GM21381 (cell line): ENCODE data around the gene SERGEF.
"Not testable (repeated sequence)": the region's sequence is repeated elsewhere in the genome, so short reads cannot be mapped to it uniquely, and the experiment has no call there.

Experiments
- ATAC-seq: cut with Tn5 transposase; IDR thresholded peaks from one replicate; pipeline ENCODE4 v1.9.1; 2021; ENCODE audit warnings: mild to moderate bottlenecking, moderate library complexity; ENCODE audit not compliant: unreplicated experiment

The SERGEF gene

GRCh38 chr11:18001191-18001590, 11.7 kb downstream of the SERGEF start:
- no peak for ATAC-seq

- ATAC-seq: peak; percentile 77
Observed at GRCh38 chr11:18000760-18001159, 12.1 kb downstream of the SERGEF start.

- ATAC-seq: not testable (repeated sequence)
Observed at GRCh38 chr11:18000128-18000527, 12.7 kb downstream of the SERGEF start.

- no peak for ATAC-seq
Observed at GRCh38 chr11:17992916-17993315, 19.9 kb downstream of the SERGEF start.

DNA sequence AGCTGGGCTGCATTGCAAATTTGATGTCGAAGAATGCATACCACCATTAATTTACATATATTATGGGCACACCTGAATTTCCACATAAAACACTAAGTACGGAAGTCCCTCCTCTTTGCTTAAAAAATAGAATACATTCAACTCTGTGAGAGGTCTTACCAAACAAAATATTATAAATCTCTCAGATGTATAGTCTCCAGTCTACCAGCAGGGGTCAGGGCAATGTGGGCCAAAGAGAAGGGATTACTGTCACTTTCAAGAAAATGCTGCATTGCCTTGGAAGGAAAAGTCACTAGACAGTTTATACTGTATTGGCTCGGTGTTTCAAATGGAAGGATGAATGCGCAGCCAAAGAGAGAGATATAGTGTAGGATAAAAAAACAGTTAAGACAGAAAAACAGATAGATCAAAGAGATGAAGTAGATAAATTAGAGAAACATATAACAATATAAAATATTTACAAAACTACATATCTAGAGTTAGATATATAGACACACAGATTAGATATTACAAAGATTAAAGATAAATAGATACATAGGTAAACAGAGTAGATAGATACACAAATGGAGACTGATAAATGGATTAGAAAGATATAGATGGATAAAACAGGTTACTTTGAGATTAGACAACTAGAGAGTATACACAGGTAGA, 20.9 kb downstream of the SERGEF start:
- peak; percentile 66 for ATAC-seq

GRCh38 chr11:17989306-17989705, 23.5 kb downstream of the SERGEF start:
- ATAC-seq: no peak

DNA sequence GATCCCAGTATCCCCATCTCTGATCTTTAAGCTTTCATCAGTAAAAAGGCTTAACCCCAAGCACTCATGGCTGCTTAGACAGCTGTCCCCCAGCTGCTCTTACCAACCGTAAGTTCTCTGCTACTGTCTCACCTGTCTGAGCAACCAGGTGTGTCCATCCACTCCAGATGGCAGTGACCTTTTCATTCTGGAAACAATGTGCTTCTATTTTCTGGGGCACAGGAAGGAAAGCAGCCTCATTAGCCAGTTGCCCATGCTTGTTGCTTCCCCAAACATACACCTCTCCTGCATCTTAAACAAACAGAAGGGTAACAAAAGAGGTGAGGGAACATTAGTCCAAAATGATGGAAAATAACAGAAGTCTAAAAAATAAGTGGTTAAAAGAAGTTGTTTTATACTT, 24.4 kb downstream of the SERGEF start:
- no peak for ATAC-seq

DNA sequence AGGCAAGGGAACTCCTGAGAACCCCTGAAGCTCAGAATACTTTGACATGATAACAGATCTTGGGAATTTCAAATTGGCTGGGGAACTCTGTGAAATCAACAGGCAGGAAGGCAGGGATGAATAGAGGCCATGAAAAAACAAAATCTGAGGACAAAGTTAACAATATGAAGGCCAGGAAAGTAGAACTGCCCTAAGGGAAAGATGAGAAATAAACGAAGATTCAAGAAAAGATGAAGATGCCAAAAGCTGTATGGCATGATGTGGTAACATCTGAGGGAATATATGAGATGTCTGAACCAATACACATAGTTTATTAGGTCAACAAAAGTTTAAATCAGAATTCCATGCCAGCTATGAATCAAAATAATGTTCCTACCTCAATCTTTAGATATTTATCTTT, 25.0 kb downstream of the SERGEF start:
- ATAC-seq: no peak

DNA sequence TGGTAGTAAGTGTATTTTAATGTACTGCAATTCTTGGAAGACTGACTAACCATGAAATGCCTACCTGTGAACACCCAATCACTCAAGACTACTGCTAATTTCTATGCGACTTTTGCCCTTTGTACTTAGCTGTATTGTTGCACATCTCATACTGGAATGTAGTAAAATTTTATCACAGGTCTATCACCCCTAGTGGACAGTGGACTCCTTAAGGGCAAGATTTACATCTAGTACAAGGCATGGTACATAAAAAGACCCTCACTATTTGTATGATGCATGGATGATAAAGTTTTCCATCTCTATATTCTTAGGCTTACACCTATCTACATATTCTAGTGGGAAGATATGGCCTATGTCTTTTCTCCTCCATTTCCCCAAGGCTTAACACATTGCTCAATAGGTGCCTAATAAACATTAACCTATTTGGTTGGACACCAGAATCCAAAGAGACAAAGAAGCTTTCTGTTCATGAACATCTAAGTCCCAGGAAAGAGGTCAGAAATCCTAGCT, 26.1 kb downstream of the SERGEF start:
- ATAC-seq: no peak

DNA sequence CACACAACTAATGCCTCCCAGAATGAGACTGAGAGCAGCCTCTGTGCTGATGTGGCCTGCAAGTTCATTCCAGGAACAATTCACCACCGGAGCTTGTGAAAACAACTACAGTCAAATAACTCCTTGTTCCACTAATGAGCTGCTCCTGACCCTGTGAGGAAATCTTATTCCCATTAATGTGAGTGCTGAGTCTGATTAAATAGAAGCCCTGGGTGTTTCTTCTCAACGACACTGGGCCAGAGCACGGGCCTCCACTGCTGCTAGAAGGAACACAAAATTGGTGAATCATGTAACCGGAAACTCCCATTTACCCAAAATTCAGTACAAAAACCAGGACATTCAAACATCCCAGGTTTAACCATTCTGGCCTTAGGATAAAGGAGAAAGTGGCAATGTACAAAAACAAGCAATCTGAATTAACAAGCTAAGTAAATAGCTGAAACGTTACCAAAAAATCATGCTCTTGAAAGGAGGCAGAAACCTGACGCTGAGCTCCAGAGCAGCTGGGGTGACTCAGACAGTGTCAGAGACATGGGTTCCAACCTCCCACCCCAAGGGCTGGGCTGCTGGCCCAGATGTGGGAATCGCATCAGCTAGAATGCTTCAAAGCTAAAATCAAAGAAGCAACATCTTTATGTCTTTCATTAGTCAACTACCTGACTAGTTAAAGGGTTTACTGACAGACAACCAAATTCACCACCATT, 26.7 kb downstream of the SERGEF start:
- ATAC-seq: no peak

GRCh38 chr11:17985517-17985916, 27.3 kb downstream of the SERGEF start:
- ATAC-seq: no peak

GRCh38 chr11:17983569-17983968, 29.3 kb downstream of the SERGEF start:
- no peak for ATAC-seq

DNA sequence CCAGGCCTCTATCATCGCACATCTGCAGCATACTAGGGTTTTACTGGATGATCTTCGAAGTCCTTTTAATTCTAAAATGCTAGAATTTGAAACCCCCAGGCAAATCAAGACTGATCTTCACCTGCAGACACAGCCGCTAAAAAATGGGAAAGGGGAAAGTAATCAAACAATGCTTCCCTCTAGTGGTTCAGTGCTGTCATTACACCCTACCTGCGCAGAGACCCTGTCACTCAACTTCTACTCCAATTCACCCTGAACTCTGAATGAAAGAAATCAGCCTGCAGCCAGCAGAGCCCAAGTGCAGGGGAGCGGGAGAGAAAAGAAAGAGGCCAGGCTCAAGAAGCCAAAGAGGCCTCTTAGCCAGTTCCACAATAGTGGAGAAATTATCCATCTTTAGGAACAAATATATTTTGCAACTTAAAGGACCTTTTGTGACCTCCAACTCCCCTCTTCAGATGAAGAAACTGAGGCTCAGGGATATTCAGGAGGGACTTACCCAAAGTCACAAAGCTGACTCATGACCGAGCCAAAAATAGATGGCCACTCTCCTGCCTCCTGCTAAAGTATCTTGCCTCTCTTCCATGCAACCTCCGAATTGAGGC, 33.0 kb downstream of the SERGEF start:
- ATAC-seq: no peak

DNA sequence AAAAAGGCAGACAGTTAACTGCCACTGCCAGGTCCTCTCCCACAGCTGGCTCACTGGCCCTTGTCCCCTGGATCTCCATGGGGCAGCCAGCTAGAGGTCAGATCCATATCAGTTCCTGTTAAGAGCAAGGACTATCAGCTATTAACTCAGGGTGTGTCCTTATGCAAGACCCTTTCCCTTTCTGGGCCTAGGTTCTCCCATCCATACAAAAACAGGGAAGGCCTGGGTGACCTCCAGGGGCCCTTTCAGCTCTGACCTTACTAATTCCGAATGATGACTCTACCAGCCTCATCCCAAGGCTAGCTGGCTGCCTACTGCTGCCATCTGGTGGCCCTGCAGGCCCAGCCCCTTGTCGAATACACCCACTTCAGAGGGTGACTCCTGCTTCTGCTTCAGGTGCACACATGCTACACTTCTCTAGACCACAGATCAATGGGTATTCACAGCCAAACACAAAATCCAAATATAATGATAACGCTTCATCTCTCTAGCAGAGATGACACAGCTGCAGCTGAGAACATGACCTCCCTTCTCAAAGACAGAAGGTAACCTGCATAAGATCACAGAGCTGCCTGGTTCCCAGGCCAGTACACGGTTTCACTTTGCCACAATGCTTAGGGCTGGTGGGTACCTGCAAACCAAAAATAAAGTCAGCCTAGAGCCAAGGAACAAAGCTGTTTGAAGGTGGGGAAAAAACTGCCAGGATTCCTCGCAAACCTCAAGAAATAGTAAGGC, 34.1 kb downstream of the SERGEF start:
- ATAC-seq: no peak

DNA sequence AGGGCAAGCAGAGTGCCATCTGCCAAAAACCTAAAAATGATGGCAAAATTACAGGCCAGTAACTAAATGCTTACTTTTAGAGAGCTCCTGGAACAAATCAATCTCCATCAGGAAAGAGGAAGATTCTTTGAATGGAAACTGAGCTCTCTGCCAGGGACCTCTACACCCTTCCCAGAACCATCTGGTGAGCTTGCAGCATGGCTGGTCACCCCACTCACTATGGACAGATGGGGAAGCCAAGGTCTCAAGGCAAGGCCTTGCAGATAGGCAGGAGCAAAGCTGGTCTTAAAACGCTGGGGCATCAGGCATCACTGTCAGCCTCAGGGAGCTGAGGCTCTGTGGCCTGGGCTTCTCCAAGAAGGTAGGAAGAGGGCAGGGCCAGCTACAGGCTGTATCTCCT, 36.2 kb downstream of the SERGEF start:
- ATAC-seq: no peak

- ATAC-seq: no peak
Observed at GRCh38 chr11:17974246-17974645, 38.6 kb downstream of the SERGEF start.

DNA sequence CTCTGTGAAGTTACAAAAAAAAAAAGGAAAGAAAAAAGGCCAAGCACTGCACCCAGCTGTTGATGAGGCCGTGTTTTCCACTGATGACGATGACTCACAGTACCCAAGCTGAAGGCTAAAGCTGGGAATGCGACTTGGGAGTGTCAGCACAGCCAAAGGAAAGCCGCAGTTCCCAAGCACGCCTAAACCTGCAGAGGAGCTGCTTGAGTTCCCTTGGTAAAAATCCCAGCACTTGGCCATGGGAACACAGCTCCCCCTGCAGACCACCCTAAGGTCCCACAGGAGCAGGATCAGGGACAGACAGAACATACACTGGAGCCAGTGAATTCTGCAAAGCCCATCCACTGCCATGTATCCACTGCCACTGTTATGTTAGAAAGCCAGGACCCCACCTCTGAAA, 39.9 kb downstream of the SERGEF start:
- no peak for ATAC-seq

GRCh38 chr11:17968206-17968605, 44.6 kb downstream of the SERGEF start:
- no peak for ATAC-seq

- ATAC-seq: no peak
Observed at GRCh38 chr11:17967661-17968060, 45.2 kb downstream of the SERGEF start.

GRCh38 chr11:17960091-17960490, 52.8 kb downstream of the SERGEF start:
- ATAC-seq: no peak

GRCh38 chr11:17958446-17958845, 54.4 kb downstream of the SERGEF start:
- ATAC-seq: no peak
